ENCODE data around the gene PIGZ. TPM values are rescaled to one million over a fixed set of nuclear protein-coding genes. Genes with fewer than 3 reads are reported as not detected.
A peak's percentile ranks its signal among the peaks of the same experiment; 100 is the strongest.

Gene PIGZ
- total RNA-seq, 1 experiment from 2014 or later: 5.1 TPM

DNA sequence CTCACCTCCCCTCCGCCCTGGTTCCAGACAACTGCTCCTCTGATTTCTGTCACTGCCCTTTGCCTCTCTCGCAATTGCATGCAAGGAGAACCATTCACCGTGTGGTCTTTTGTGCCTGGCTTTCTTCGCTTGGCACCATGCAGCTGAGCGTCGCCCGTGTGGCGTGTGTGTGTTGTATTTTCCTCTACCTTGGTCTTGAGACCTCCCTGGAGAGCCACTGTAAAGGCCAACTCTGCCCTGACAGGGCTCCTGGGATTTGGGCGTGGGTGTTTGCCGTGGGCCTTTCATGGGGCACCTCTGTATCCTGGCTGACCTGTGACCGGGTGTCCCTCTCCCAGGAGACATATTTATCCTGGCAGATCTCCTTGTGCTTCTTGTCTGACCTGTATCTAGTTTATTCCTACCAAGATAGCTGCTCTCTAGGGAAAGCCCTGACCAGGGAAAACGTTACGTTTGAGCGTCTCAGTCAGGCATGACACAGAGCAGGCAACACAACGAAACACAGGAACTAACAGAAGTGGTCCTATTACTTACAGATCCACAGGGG, 2.0 kb upstream of the PIGZ start:
- H3K4me1 Mint-ChIP-seq (ENCODE audit: low read depth, unreplicated experiment): peaks cover 16% of the 10 kb centered on the region
- BruUV-seq (replicated peaks): TSS peak; percentile 49
- TF ChIP-seq, protein P1, sequence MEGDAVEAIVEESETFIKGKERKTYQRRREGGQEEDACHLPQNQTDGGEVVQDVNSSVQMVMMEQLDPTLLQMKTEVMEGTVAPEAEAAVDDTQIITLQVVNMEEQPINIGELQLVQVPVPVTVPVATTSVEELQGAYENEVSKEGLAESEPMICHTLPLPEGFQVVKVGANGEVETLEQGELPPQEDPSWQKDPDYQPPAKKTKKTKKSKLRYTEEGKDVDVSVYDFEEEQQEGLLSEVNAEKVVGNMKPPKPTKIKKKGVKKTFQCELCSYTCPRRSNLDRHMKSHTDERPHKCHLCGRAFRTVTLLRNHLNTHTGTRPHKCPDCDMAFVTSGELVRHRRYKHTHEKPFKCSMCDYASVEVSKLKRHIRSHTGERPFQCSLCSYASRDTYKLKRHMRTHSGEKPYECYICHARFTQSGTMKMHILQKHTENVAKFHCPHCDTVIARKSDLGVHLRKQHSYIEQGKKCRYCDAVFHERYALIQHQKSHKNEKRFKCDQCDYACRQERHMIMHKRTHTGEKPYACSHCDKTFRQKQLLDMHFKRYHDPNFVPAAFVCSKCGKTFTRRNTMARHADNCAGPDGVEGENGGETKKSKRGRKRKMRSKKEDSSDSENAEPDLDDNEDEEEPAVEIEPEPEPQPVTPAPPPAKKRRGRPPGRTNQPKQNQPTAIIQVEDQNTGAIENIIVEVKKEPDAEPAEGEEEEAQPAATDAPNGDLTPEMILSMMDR (IDR thresholded peaks at IDR 0.05; ENCODE audit: insufficient read depth in 1 of 2, low read depth in 1 of 2, low read length in 1 of 2, severe bottlenecking in 1 of 2, unreplicated experiment in 1 of 2): no peak

DNA sequence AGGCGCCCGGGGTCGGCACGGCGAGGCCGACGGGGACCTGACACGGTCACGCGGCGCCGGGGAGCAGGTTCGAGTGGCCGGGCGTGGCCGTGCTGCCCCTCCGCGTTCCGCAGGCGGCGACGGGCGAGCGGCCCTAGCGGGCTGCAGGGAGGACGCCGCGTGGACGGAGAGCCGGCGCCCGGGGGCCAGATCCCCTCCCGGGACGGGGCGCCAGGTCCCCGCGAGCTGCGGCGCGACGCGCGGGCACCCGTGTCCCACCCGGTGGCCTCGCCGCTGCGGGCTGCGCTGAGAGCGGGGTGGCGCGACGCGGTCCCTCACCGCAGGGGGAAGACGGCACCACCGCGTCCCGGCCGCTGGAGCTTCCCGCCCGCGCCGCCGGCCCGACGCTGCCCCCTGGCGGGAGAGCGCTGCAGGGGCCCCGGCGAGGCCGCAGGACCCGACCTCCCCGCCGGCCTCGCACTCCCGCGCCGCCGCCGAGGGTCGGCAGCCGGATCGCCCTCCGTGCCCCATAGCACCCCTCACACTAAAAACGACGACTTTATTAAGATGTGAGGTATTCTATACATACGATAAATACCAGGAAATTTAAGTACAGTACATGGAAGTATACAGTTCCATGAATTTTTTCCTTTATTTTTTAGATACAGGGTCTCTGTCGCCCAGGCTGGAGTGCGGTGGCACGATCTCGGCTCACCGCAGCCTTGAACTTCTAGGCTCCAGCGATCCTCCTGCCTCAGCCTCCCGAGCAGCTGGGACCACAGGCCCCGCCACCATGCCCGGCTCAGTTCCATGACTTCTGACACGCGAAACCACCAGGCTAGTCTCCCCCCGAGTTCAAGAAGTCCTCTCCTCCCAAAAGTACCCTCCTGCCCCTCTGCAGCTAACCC, 1.3 kb upstream of the PIGZ start:
- no peaks in the 10 kb centered on the region for H3K27me3 ChIP-seq (replicated peaks; ENCODE audit: control insufficient read depth, insufficient read depth, low read length)
- peak overlapping the region; percentile 70 for H3K27ac Mint-ChIP-seq (ENCODE audit: unreplicated experiment)
- no peaks in the 10 kb centered on the region for H3K9me3 Mint-ChIP-seq (ENCODE audit: unreplicated experiment)
- ChIA-PET CTCF (interaction anchor here (0.6 to 1.6 kb wide), 4 partner anchors 21 to 634 kb away, joined by 3 to 14 read pairs (median 8); partner anchors contain the start of gene NCBP2), POLR2A (interaction anchor here (1.6 kb wide), 1 partner anchor 28 kb away, joined by 3 read pairs; the partner anchor contains the start of gene NCBP2)
- H3K9me3 ChIP-seq: peaks cover 3% of the 10 kb centered on the region; the same call in 1 of the 2 replicates
- H3K27me3 Mint-ChIP-seq (ENCODE audit: insufficient read depth, unreplicated experiment): no peaks in the 10 kb centered on the region
- H3K4me1 Mint-ChIP-seq (ENCODE audit: low read depth, unreplicated experiment): peaks cover 16% of the 10 kb centered on the region
- intact Hi-C loops (cut with micrococcal nuclease; ENCODE audit: unreplicated experiment): loop anchor here (1.0 kb wide), 2 partner anchors 22 to 132 kb away; no protein-coding TSS in a partner anchor
- peak overlapping the region; percentile 89 for H3K4me3 ChIP-seq (ENCODE audit: low read depth, low read length)
- H3K36me3 Mint-ChIP-seq (ENCODE audit: insufficient read depth, unreplicated experiment): peaks cover 33% of the 10 kb centered on the region
- DNase-seq: peak in 1 of 2 experiments; percentile 88
- H3K4me3 Mint-ChIP-seq (ENCODE audit: unreplicated experiment): peak overlapping the region; percentile 71
- TF ChIP-seq, protein P1 (IDR thresholded peaks at IDR 0.05; ENCODE audit: insufficient read depth in 1 of 2, low read depth in 1 of 2, low read length in 1 of 2, severe bottlenecking in 1 of 2, unreplicated experiment in 1 of 2): peak; percentile 40 to 89
- no TSS peak for BruUV-seq (replicated peaks)
- H3K36me3 ChIP-seq (ENCODE audit: control insufficient read depth, insufficient read depth, low read length): peaks cover 14% of the 10 kb centered on the region
- peaks cover 10% of the 10 kb centered on the region; the same call in 1 of the 2 replicates for H3K4me1 ChIP-seq

More for the DNA sequence above, 2.0 kb upstream of the PIGZ start:
- CTCF ChIA-PET: interaction anchor here (1.0 to 1.2 kb wide), 2 partner anchors 59 to 361 kb away, joined by 3 to 6 read pairs; partner anchors contain the start of gene MELTF
- DNase-seq: no peak
- peaks cover 26% of the 10 kb centered on the region for H3K36me3 Mint-ChIP-seq (ENCODE audit: insufficient read depth, unreplicated experiment)
- Histone ChIP-seq H3K36me3 (ENCODE audit: control insufficient read depth, insufficient read depth, low read length) (peaks cover 10% of the 10 kb centered on the region), H3K27me3 (replicated peaks; ENCODE audit: control insufficient read depth, insufficient read depth, low read length) (no peaks in the 10 kb centered on the region), H3K4me1 (peaks cover 10% of the 10 kb centered on the region; the same call in 1 of the 2 replicates), H3K4me3 (ENCODE audit: low read depth, low read length) (peak overlapping the region; percentile 24; the same call in 1 of the 2 replicates), H3K9me3 (peaks cover 3% of the 10 kb centered on the region; the same call in 1 of the 2 replicates)
- H3K4me3 Mint-ChIP-seq (ENCODE audit: unreplicated experiment): peak overlapping the region; percentile 71
- H3K27ac Mint-ChIP-seq (ENCODE audit: unreplicated experiment): peak overlapping the region; percentile 70
- no peaks in the 10 kb centered on the region for H3K9me3 Mint-ChIP-seq (ENCODE audit: unreplicated experiment)
- intact Hi-C loops (cut with micrococcal nuclease; ENCODE audit: unreplicated experiment): loop anchor here (1.0 kb wide), 1 partner anchor 22 kb away; no protein-coding TSS in a partner anchor
- no peaks in the 10 kb centered on the region for H3K27me3 Mint-ChIP-seq (ENCODE audit: insufficient read depth, unreplicated experiment)
- POLR2A ChIA-PET: interaction anchor here (1.6 kb wide), 1 partner anchor 28 kb away, joined by 3 read pairs; the partner anchor contains the start of gene NCBP2
